ENCODE measurements around the gene CCKAR. TPM values are rescaled to one million over a fixed set of nuclear protein-coding genes. Genes with fewer than 3 reads are reported as not detected.

CCKAR gene
- total and polyA plus RNA-seq, 2 of the 8 experiments (the other 6 are each of a cell fraction or from before 2014, with no cell fraction given), result not detected

GRCh38 chr4:26524011-26524410 is 33.7 kb upstream of the CCKAR start (continued):
- TF ChIP-seq CHD7 (IDR thresholded peaks at IDR 0.05; ENCODE audit: insufficient replicate concordance, low read length) (no peak), SIN3A (conservative IDR thresholded peaks at IDR 0.05 in 1 of 2, IDR thresholded peaks at IDR 0.05 in 1 of 2; ENCODE audit: low read depth in 1 of 2, low read length in 2 of 2) (no peak), TAF1 (IDR thresholded peaks at IDR 0.05; ENCODE audit: low read depth, low read length) (no peak), TEAD4 (IDR thresholded peaks at IDR 0.05; ENCODE audit: low read depth, low read length) (no peak), RAD21 (IDR thresholded peaks at IDR 0.05 in 1 of 2, conservative IDR thresholded peaks at IDR 0.05 in 1 of 2; ENCODE audit: low read depth in 2 of 2, low read length in 2 of 2) (no peak)
